NCI-H524 (cell line): ENCODE measurements around the gene GMPPB.
"Not testable (repeated sequence)": the region's sequence is repeated elsewhere in the genome, so short reads cannot be mapped to it uniquely, and the experiment has no call there.

ENCODE experiments used
- DNase-seq, 2 experiments: peaks; one replicate each; lab custom pipeline; 2025; lab: John Stamatoyannopoulos, UW

Gene GMPPB

GRCh38 chr3:49723628-49724551 lies at the start of gene GMPPB:
Gene GMPPB, minus strand, starts transcription at chr3:49723951. Its CDS starts 225 bp downstream, at chr3:49723726.
- DNase-seq = peak; percentile 83 to 92

GRCh38 chr3:49772703-49773102 lies 49.0 kb upstream of the GMPPB start:
- DNase-seq = no peak

GRCh38 chr3:49771340-49771938 lies 47.7 kb upstream of the GMPPB start:
- no peak for DNase-seq

GRCh38 chr3:49769926-49770325 lies 46.2 kb upstream of the GMPPB start:
- no peak for DNase-seq

GRCh38 chr3:49769286-49769915 lies 45.6 kb upstream of the GMPPB start:
- DNase-seq = no peak

- DNase-seq = no peak
These were observed 40.2 kb upstream of the GMPPB start for GRCh38 chr3:49763981-49764380.

- DNase-seq = no peak
These were observed 37.9 kb upstream of the GMPPB start for GRCh38 chr3:49761661-49762060.

- no peak for DNase-seq
These were observed 35.5 kb upstream of the GMPPB start for GRCh38 chr3:49759226-49759625.

- DNase-seq = no peak
These were observed 33.4 kb upstream of the GMPPB start for GRCh38 chr3:49757197-49757596.

GRCh38 chr3:49756036-49756435 lies 32.3 kb upstream of the GMPPB start:
- DNase-seq = no peak

GRCh38 chr3:49754536-49754935 lies 30.8 kb upstream of the GMPPB start:
- DNase-seq = no peak

- no peak for DNase-seq
These were observed 27.8 kb upstream of the GMPPB start for GRCh38 chr3:49751501-49751900.

- no peak for DNase-seq
These were observed 26.3 kb upstream of the GMPPB start for GRCh38 chr3:49750056-49750455.

GRCh38 chr3:49748874-49749273 lies 25.1 kb upstream of the GMPPB start:
- not testable (repeated sequence) for DNase-seq

GRCh38 chr3:49747792-49748480 lies 24.2 kb upstream of the GMPPB start:
- DNase-seq = no peak

- DNase-seq = no peak
These were observed 22.2 kb upstream of the GMPPB start for GRCh38 chr3:49745986-49746385.

GRCh38 chr3:49740427-49740826 lies 16.7 kb upstream of the GMPPB start:
- DNase-seq = no peak

- no peak for DNase-seq
These were observed 14.4 kb upstream of the GMPPB start for GRCh38 chr3:49738067-49738713.

GRCh38 chr3:49734752-49735151 lies 11.0 kb upstream of the GMPPB start:
- no peak for DNase-seq

- DNase-seq = no peak
These were observed 9.8 kb upstream of the GMPPB start for GRCh38 chr3:49733551-49733950.

- DNase-seq = no peak
These were observed 8.8 kb upstream of the GMPPB start for GRCh38 chr3:49732597-49732996.
